ENCODE results near the gene FAM107B. TPM values are rescaled to one million over a fixed set of nuclear protein-coding genes. Genes with fewer than 3 reads are reported as not detected.
"Not testable (repeated sequence)": the region's sequence is repeated elsewhere in the genome, so short reads cannot be mapped to it uniquely, and the experiment has no call there.

Gene FAM107B
- total RNA-seq, 3 donors from 2014 or later = 104 to 131 (median 114) TPM

DNA sequence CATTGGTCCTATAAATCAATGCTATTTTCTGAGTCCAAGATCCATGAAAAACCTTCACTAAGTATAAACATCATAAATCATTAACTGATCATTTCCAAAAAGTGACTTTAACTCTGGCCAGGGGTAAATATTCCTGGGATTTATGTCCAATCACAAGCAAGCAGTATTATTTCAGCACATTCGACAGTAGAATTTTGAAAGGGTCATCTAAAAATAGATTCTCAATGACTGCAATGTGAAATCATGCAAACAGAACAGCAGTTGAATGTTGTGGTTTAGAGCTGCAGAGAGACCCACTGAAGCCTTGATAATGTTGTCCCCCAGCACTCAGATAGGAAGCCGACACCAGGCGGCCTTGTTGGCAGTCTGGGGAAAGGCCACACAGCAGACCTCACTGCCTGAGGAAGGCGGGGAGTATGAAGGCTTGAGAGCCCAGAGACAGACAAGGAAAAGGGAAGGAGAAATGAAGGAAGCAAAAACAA is 38.1 kb downstream of the FAM107B start:
- H3K4me1 Mint-ChIP-seq (ENCODE audit: low read depth) = peaks cover 19% of the 10 kb centered on the region
- ATAC-seq (no peak), DNase-seq (no peak)
- no peak overlapping the region for H3K4me3 Mint-ChIP-seq
- peaks cover 9% of the 10 kb centered on the region for H3K9me3 Mint-ChIP-seq
- H3K27me3 Mint-ChIP-seq (ENCODE audit: low read depth) = no peaks in the 10 kb centered on the region
- H3K36me3 Mint-ChIP-seq (ENCODE audit: insufficient read depth) = no peaks in the 10 kb centered on the region

- peaks cover 18% of the 10 kb centered on the region for H3K4me1 Mint-ChIP-seq (ENCODE audit: low read depth)
- H3K9me3 Mint-ChIP-seq = peaks cover 9% of the 10 kb centered on the region
- no peaks in the 10 kb centered on the region for H3K36me3 Mint-ChIP-seq (ENCODE audit: insufficient read depth)
- no peak for DNase-seq
- H3K27me3 Mint-ChIP-seq (ENCODE audit: low read depth) = no peaks in the 10 kb centered on the region
- no peak for ATAC-seq
- H3K4me3 Mint-ChIP-seq = no peak overlapping the region
These were observed 38.7 kb downstream of the FAM107B start for GRCh38 chr10:14736043-14736442.

DNA sequence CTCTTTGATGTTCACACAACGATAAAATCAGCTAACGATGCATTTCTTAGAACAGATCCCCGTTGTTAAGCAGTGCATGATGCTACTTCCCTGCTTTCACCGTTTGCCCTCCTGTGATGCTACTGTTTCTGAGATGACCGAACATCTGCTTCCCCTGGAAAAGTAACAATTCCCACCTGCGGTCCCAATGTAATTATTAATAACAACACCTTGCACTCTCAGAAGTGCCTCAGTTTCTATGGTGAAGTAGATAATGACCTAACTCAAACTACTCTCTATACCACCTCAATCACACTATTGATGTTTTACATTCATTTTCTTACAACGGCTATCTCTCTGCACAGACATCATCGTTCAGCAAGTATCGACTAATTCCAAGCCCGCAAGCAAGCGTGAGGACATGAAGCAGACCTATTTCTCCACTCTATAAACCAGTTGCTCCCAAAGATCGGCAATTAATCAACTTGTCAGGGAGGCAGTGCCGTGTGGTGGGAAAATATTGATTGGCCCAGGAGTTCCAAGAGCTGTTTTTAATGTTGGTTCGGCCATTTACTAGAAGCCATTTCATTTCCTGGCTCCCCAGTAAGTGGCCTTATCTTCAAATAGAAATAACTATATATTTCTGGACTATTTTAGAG is 42.7 kb downstream of the FAM107B start:
- H3K27me3 Mint-ChIP-seq (ENCODE audit: low read depth) = no peaks in the 10 kb centered on the region
- DNase-seq = no peak
- H3K4me1 Mint-ChIP-seq (ENCODE audit: low read depth) = peaks cover 15% of the 10 kb centered on the region
- no peaks in the 10 kb centered on the region for H3K36me3 Mint-ChIP-seq (ENCODE audit: insufficient read depth)
- ATAC-seq = no peak
- H3K9me3 Mint-ChIP-seq = peaks cover 4% of the 10 kb centered on the region
- no peak overlapping the region for H3K4me3 Mint-ChIP-seq

DNA sequence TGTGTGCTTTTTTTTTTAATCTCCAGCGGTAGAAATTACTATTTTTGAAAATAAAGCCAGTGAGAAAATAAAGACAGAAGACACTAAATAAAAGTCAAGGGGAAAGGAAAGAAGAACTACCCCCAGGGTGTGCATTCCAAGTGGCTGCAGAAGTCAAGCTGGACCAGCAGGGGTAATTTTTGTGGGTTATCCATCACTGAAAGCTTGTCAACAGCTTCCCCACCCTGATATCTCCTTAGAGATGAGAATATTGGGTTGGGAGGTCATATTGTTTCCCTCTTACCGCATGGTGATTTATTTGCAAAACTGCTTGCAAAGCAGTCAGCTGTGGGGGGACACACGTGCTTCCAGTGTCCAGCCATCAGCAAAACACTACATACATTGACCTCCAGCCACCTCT is 46.4 kb downstream of the FAM107B start:
- peaks cover 4% of the 10 kb centered on the region for H3K9me3 Mint-ChIP-seq
- H3K4me3 Mint-ChIP-seq = no peak overlapping the region
- no peaks in the 10 kb centered on the region for H3K36me3 Mint-ChIP-seq (ENCODE audit: insufficient read depth)
- no peaks in the 10 kb centered on the region for H3K27me3 Mint-ChIP-seq (ENCODE audit: low read depth)
- DNase-seq (no peak), ATAC-seq (no peak)
- peaks cover 27% of the 10 kb centered on the region for H3K4me1 Mint-ChIP-seq (ENCODE audit: low read depth)

DNA sequence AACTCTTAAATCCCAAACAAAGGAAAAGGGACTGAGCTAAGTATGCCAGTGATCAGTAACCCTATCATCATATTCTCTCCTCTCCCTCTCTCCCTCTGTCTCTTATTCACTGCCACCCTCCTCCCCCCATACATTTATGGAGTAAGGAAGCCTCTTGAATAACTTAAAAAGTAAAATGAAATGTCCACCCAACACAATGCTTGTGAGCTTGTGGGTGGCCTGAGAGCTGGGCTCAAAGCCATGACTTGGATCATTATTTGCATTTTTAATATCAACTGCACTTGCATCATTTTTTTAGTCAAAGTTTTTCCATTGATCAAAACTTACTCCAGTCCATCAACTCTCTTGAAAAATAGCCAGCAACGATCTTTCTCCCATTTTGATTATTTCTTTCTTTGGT is 46.8 kb downstream of the FAM107B start:
- H3K4me1 Mint-ChIP-seq (ENCODE audit: low read depth) = peaks cover 32% of the 10 kb centered on the region
- DNase-seq (no peak), ATAC-seq (no peak)
- no peaks in the 10 kb centered on the region for H3K36me3 Mint-ChIP-seq (ENCODE audit: insufficient read depth)
- peaks cover 4% of the 10 kb centered on the region for H3K9me3 Mint-ChIP-seq
- H3K4me3 Mint-ChIP-seq = no peak overlapping the region
- no peaks in the 10 kb centered on the region for H3K27me3 Mint-ChIP-seq (ENCODE audit: low read depth)

GRCh38 chr10:14727465-14727864 is 47.2 kb downstream of the FAM107B start:
- H3K4me3 Mint-ChIP-seq = no peak overlapping the region
- H3K4me1 Mint-ChIP-seq (ENCODE audit: low read depth) = peaks cover 36% of the 10 kb centered on the region
- no peak for ATAC-seq
- DNase-seq = no peak
- H3K27me3 Mint-ChIP-seq (ENCODE audit: low read depth) = no peaks in the 10 kb centered on the region
- no peaks in the 10 kb centered on the region for H3K36me3 Mint-ChIP-seq (ENCODE audit: insufficient read depth)
- H3K9me3 Mint-ChIP-seq = peaks cover 4% of the 10 kb centered on the region

- Mint-ChIP-seq H3K36me3 (ENCODE audit: insufficient read depth) (no peaks in the 10 kb centered on the region), H3K4me1 (ENCODE audit: low read depth) (peaks cover 39% of the 10 kb centered on the region), H3K9me3 (peaks cover 4% of the 10 kb centered on the region), H3K4me3 (no peak overlapping the region), H3K27me3 (ENCODE audit: low read depth) (no peaks in the 10 kb centered on the region)
- DNase-seq = no peak
- ATAC-seq = no peak
These were observed 49.8 kb downstream of the FAM107B start for GRCh38 chr10:14724931-14725330.

GRCh38 chr10:14723052-14723689 is 51.5 kb downstream of the FAM107B start:
- ATAC-seq = peak; percentile 74 to 75
- DNase-seq = no peak
- peaks cover 4% of the 10 kb centered on the region for H3K9me3 Mint-ChIP-seq
- no peaks in the 10 kb centered on the region for H3K27me3 Mint-ChIP-seq (ENCODE audit: low read depth)
- H3K4me1 Mint-ChIP-seq (ENCODE audit: low read depth) = peaks cover 39% of the 10 kb centered on the region
- no peak overlapping the region for H3K4me3 Mint-ChIP-seq
- H3K36me3 Mint-ChIP-seq (ENCODE audit: insufficient read depth) = no peaks in the 10 kb centered on the region

DNA sequence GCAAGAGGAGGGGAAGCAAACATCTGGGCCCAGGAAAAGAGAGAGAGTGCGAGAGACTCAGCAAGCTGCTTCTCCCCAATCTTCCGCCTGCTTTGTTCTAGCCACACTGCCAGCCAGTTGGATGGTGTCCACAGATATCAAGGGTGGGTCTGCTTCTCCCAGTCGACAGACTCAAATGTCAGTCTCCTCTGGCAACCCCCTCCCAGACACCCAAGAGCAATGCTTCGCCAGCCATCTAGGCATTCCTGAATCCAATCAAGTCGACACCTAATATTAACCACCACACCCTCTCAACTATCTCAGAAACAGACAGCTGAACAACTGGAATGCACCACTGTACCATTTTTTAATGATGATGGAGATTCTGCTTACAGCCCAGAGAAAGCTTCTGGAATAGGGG is 57.1 kb downstream of the FAM107B start:
- no peak for DNase-seq
- peaks cover 9% of the 10 kb centered on the region for H3K4me1 Mint-ChIP-seq (ENCODE audit: low read depth)
- H3K9me3 Mint-ChIP-seq = no peaks in the 10 kb centered on the region
- no peak overlapping the region for H3K4me3 Mint-ChIP-seq
- no peak for ATAC-seq
- no peaks in the 10 kb centered on the region for H3K27me3 Mint-ChIP-seq (ENCODE audit: low read depth)
- H3K36me3 Mint-ChIP-seq (ENCODE audit: insufficient read depth) = no peaks in the 10 kb centered on the region

GRCh38 chr10:14712991-14713424 is 61.7 kb downstream of the FAM107B start:
- H3K4me1 Mint-ChIP-seq (ENCODE audit: low read depth) = peaks cover 4% of the 10 kb centered on the region
- H3K4me3 Mint-ChIP-seq = no peak overlapping the region
- no peaks in the 10 kb centered on the region for H3K27me3 Mint-ChIP-seq (ENCODE audit: low read depth)
- ATAC-seq = no peak
- H3K9me3 Mint-ChIP-seq = no peaks in the 10 kb centered on the region
- no peaks in the 10 kb centered on the region for H3K36me3 Mint-ChIP-seq (ENCODE audit: insufficient read depth)
- no peak for DNase-seq

GRCh38 chr10:14709344-14709743 is 65.4 kb downstream of the FAM107B start:
- DNase-seq; ATAC-seq; H3K4me1 Mint-ChIP-seq (ENCODE audit: low read depth); H3K27me3 Mint-ChIP-seq (ENCODE audit: low read depth); H3K4me3 Mint-ChIP-seq; H3K9me3 Mint-ChIP-seq; H3K36me3 Mint-ChIP-seq (ENCODE audit: insufficient read depth): not testable (repeated sequence)

GRCh38 chr10:14707481-14707880 is 67.2 kb downstream of the FAM107B start:
- Mint-ChIP-seq H3K27me3 (ENCODE audit: low read depth) (peaks cover 2% of the 10 kb centered on the region), H3K4me1 (ENCODE audit: low read depth) (no peaks in the 10 kb centered on the region), H3K36me3 (ENCODE audit: insufficient read depth) (no peaks in the 10 kb centered on the region), H3K9me3 (no peaks in the 10 kb centered on the region), H3K4me3 (no peak overlapping the region)
- DNase-seq = no peak
- no peak for ATAC-seq

GRCh38 chr10:14705548-14706230 is 69.0 kb downstream of the FAM107B start:
- Mint-ChIP-seq H3K27me3 (ENCODE audit: low read depth) (peaks cover 2% of the 10 kb centered on the region), H3K4me1 (ENCODE audit: low read depth) (no peaks in the 10 kb centered on the region), H3K9me3 (no peaks in the 10 kb centered on the region), H3K36me3 (ENCODE audit: insufficient read depth) (no peaks in the 10 kb centered on the region), H3K4me3 (no peak overlapping the region)
- ATAC-seq = no peak
- DNase-seq = no peak

GRCh38 chr10:14703631-14704001 is 71.1 kb downstream of the FAM107B start:
- H3K9me3 Mint-ChIP-seq = peaks cover 7% of the 10 kb centered on the region
- no peak for DNase-seq
- H3K27me3 Mint-ChIP-seq (ENCODE audit: low read depth) = peaks cover 2% of the 10 kb centered on the region
- H3K4me1 Mint-ChIP-seq (ENCODE audit: low read depth) = no peaks in the 10 kb centered on the region
- ATAC-seq = no peak
- no peak overlapping the region for H3K4me3 Mint-ChIP-seq
- no peaks in the 10 kb centered on the region for H3K36me3 Mint-ChIP-seq (ENCODE audit: insufficient read depth)

DNA sequence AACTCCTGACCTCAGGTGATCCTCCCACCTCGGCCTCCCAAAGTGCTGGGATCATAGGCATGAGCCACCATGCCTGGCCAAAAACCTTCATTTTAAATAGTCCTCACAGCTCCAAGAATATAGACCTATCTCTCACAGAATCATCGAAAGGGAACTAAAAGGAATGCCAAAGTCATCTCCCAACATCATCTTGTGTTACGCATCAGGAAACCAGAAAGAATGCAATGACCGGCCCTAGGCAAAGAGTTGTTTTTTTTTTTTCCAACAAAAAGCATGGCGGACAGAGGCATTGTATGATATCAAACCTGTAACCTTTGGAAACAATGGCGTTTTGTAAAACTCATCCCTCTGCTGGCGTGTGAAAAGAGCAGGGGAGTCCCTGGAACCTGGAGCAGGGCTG is 73.2 kb downstream of the FAM107B start:
- no peaks in the 10 kb centered on the region for H3K36me3 Mint-ChIP-seq (ENCODE audit: insufficient read depth)
- peaks cover 2% of the 10 kb centered on the region for H3K27me3 Mint-ChIP-seq (ENCODE audit: low read depth)
- peaks cover 7% of the 10 kb centered on the region for H3K9me3 Mint-ChIP-seq
- H3K4me1 Mint-ChIP-seq (ENCODE audit: low read depth) = no peaks in the 10 kb centered on the region
- H3K4me3 Mint-ChIP-seq = no peak overlapping the region
- DNase-seq (no peak), ATAC-seq (no peak)

All from activated T-cell treated with anti-CD3 and anti-CD28 coated beads, Interleukin-2, amount 50 U/mL, for 4 hours (primary cell).